Liver (tissue), 3 donors: Measurements from ENCODE around the gene GRN.

ENCODE experiments used
- ATF3 ChIP-seq: IDR thresholded peaks from 2 replicates; pipeline ENCODE4 v1.6.1; 2016; ENCODE audit warnings: antibody characterized with exemption
- EGR1 ChIP-seq, 2 donors: IDR thresholded peaks; 2 replicates each; pipeline ENCODE4 v1.6.1; 2016 to 2018; ENCODE audit warnings: antibody characterized with exemption in 2 of 2, low read depth in 2 of 2
- GABPA ChIP-seq, 2 donors: IDR thresholded peaks in 1 of 2; conservative IDR thresholded peaks in 1 of 2; 2 replicates each; pipeline ENCODE4 v1.6.1; 2016; ENCODE audit warnings: antibody characterized with exemption in 2 of 2, mild to moderate bottlenecking in 1 of 2, moderate library complexity in 1 of 2
- REST ChIP-seq: IDR thresholded peaks from 2 replicates; pipeline ENCODE4 v1.6.1; 2016; ENCODE audit warnings: antibody characterized with exemption, mild to moderate bottlenecking
- TF ChIP-seq, protein P1 (sequence below): fragments of 150-350 bp; IDR thresholded peaks from 2 replicates; pipeline ENCODE4 v1.5.1; 2017; ENCODE audit warnings: improper control_type of control experiment, low read depth, low read length; ENCODE audit not compliant: missing input control
- donor health status: healthy.
- donor health status: healthy.

GRCh38 chr17:44312396-44313104 is 32.6 kb upstream of the GRN start:
- TF ChIP-seq, protein P1, sequence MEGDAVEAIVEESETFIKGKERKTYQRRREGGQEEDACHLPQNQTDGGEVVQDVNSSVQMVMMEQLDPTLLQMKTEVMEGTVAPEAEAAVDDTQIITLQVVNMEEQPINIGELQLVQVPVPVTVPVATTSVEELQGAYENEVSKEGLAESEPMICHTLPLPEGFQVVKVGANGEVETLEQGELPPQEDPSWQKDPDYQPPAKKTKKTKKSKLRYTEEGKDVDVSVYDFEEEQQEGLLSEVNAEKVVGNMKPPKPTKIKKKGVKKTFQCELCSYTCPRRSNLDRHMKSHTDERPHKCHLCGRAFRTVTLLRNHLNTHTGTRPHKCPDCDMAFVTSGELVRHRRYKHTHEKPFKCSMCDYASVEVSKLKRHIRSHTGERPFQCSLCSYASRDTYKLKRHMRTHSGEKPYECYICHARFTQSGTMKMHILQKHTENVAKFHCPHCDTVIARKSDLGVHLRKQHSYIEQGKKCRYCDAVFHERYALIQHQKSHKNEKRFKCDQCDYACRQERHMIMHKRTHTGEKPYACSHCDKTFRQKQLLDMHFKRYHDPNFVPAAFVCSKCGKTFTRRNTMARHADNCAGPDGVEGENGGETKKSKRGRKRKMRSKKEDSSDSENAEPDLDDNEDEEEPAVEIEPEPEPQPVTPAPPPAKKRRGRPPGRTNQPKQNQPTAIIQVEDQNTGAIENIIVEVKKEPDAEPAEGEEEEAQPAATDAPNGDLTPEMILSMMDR: no peak
- no peak for TF ChIP-seq GABPA (IDR thresholded peaks at IDR 0.05 in 1 of 2, conservative IDR thresholded peaks at IDR 0.05 in 1 of 2)
- TF ChIP-seq ATF3: no peak
- no peak for TF ChIP-seq EGR1 (IDR thresholded peaks at IDR 0.05; ENCODE audit: low read depth in 2 of 2)
- TF ChIP-seq REST: no peak
